Osteoblast (primary cell): ENCODE measurements around the gene ADAMTS18. TPM values are rescaled to one million over a fixed set of nuclear protein-coding genes. Genes with fewer than 3 reads are reported as not detected.

ENCODE experiments used
- DNase-seq: peaks from one replicate; pipeline ENCODE4 v3.0.0; 2011; ENCODE audit warnings: low spot score, mixed read lengths; ENCODE audit not compliant: insufficient read length; ENCODE audit errors: missing footprints
- H2AFZ ChIP-seq: 2 replicates; pipeline ENCODE4 v1.6.0; 2011; ENCODE audit warnings: mild to moderate bottlenecking, low read length
- H3K27ac ChIP-seq: 2 replicates; pipeline ENCODE4 v1.5.1; 2011; ENCODE audit warnings: mild to moderate bottlenecking, low read depth, low read length, moderate library complexity
- H3K27me3 ChIP-seq: 2 replicates; pipeline ENCODE4 v1.6.0; 2012; ENCODE audit warnings: mild to moderate bottlenecking, control low read depth, inconsistent platforms, low read length, moderate library complexity; ENCODE audit not compliant: insufficient read depth
- H3K36me3 ChIP-seq: 2 replicates; pipeline ENCODE4 v1.5.1; 2011; ENCODE audit warnings: mild to moderate bottlenecking, low read length, control low read depth, moderate library complexity; ENCODE audit not compliant: insufficient read depth
- H3K4me1 ChIP-seq: 2 replicates; pipeline ENCODE4 v1.5.1; 2011; ENCODE audit warnings: mild to moderate bottlenecking, low read length, control low read depth, moderate library complexity; ENCODE audit not compliant: insufficient read depth
- H3K4me2 ChIP-seq: 2 replicates; pipeline ENCODE4 v1.6.0; 2011; ENCODE audit warnings: mild to moderate bottlenecking, low read length; ENCODE audit not compliant: insufficient read depth
- H3K4me3 ChIP-seq: fragments of 200-600 bp; sonication (generic); 3 replicates; pipeline ENCODE4 v1.5.1; 2012; ENCODE audit warnings: mild to moderate bottlenecking, low read length, inconsistent platforms; ENCODE audit not compliant: insufficient read depth
- H3K79me2 ChIP-seq: 2 replicates; pipeline ENCODE4 v1.6.0; 2012; ENCODE audit warnings: mild to moderate bottlenecking, low read length, control low read depth, inconsistent platforms; ENCODE audit not compliant: insufficient read depth
- H3K9me3 ChIP-seq: 2 replicates; pipeline ENCODE4 v1.5.1; 2011; ENCODE audit warnings: low read depth, low read length, control low read depth
- H4K20me1 ChIP-seq: 2 replicates; pipeline ENCODE4 v1.6.0; 2012; ENCODE audit warnings: mild to moderate bottlenecking, low read length, control low read depth; ENCODE audit not compliant: insufficient read depth
- CTCF ChIP-seq: IDR thresholded peaks from 2 replicates; pipeline ENCODE4 v1.5.1; 2011; ENCODE audit warnings: mild to moderate bottlenecking, low read depth, low read length, moderate library complexity; ENCODE audit errors: extremely low read depth
- total RNA-seq: library from RNA; depleted of rRNA; stranded (reverse); fragments of >200 nt; gene quantifications from 2 replicates; pipeline ENCODE4 v1.2.3, GENCODE V29; 2012

The ADAMTS18 gene
- total RNA-seq, 1 donor, result not detected

- Histone ChIP-seq H3K9me3 (no peaks in the 10 kb centered on the region), H3K27me3 (no peaks in the 10 kb centered on the region), H3K36me3 (no peaks in the 10 kb centered on the region), H2AFZ (no peak overlapping the region), H3K27ac (no peak overlapping the region), H3K4me3 (no peak overlapping the region), H4K20me1 (no peaks in the 10 kb centered on the region), H3K4me2 (no peak overlapping the region), H3K79me2 (no peaks in the 10 kb centered on the region), H3K4me1 (no peaks in the 10 kb centered on the region)
- no peak for DNase-seq
- no peak for TF ChIP-seq CTCF
Measured at GRCh38 chr16:77327717-77328116, 107.1 kb downstream of the ADAMTS18 start.

- Histone ChIP-seq H3K4me2 (no peak overlapping the region), H3K36me3 (no peaks in the 10 kb centered on the region), H3K27ac (no peak overlapping the region), H3K4me1 (no peaks in the 10 kb centered on the region), H3K27me3 (no peaks in the 10 kb centered on the region), H3K9me3 (no peaks in the 10 kb centered on the region), H3K79me2 (no peaks in the 10 kb centered on the region), H3K4me3 (no peak overlapping the region), H4K20me1 (no peaks in the 10 kb centered on the region), H2AFZ (no peak overlapping the region)
- TF ChIP-seq CTCF, result no peak
- no peak for DNase-seq
Measured at GRCh38 chr16:77324729-77325128, 110.1 kb downstream of the ADAMTS18 start.

GRCh38 chr16:77323695-77324094, 111.1 kb downstream of the ADAMTS18 start:
- Histone ChIP-seq H2AFZ (no peak overlapping the region), H3K4me3 (no peak overlapping the region)
- DNase-seq, result no peak

GRCh38 chr16:77322757-77323156, 112.1 kb downstream of the ADAMTS18 start:
- Histone ChIP-seq H4K20me1 (no peaks in the 10 kb centered on the region), H3K4me3 (no peak overlapping the region), H2AFZ (no peak overlapping the region), H3K27me3 (no peaks in the 10 kb centered on the region), H3K4me2 (no peak overlapping the region), H3K36me3 (no peaks in the 10 kb centered on the region), H3K9me3 (no peaks in the 10 kb centered on the region), H3K79me2 (no peaks in the 10 kb centered on the region), H3K27ac (no peak overlapping the region), H3K4me1 (no peaks in the 10 kb centered on the region)
- TF ChIP-seq CTCF, result no peak
- DNase-seq, result no peak

More at GRCh38 chr16:77323695-77324094, 111.1 kb downstream of the ADAMTS18 start:
- H3K9me3 ChIP-seq, result no peaks in the 10 kb centered on the region
- no peak overlapping the region for H3K4me2 ChIP-seq
- no peaks in the 10 kb centered on the region for H4K20me1 ChIP-seq
- H3K27me3 ChIP-seq, result no peaks in the 10 kb centered on the region
- H3K36me3 ChIP-seq, result no peaks in the 10 kb centered on the region
- no peak overlapping the region for H3K27ac ChIP-seq
- TF ChIP-seq CTCF, result no peak
- H3K4me1 ChIP-seq, result no peaks in the 10 kb centered on the region
- no peaks in the 10 kb centered on the region for H3K79me2 ChIP-seq
